Tibial nerve (tissue), 4 donors: Measurements from ENCODE around the gene DNAJB2. TPM values are rescaled to one million over a fixed set of nuclear protein-coding genes. Genes with fewer than 3 reads are reported as not detected.

Experiments
- DNase-seq, 2 donors: peaks; one replicate each; pipeline ENCODE4 v3.0.0-alpha.2; 2019; ENCODE audit warnings: low spot score in 2 of 2
- H3K27ac ChIP-seq, 4 donors: fragments of 200-600 bp; sonication (generic) in 3 of 4; one replicate each; pipeline ENCODE4 v1.5.1; 2017 to 2019; ENCODE audit warnings: mild to moderate bottlenecking in 1 of 4
- H3K27me3 ChIP-seq, 2 donors: fragments of 200-600 bp; sonication (generic) in 1 of 2; one replicate each; pipeline versions ENCODE4 v1.5.1 to v1.6.0; 2017 to 2019
- H3K36me3 ChIP-seq, 3 donors: fragments of 200-600 bp; sonication (generic); one replicate each; pipeline ENCODE4 v1.5.1; 2018 to 2019
- H3K4me1 ChIP-seq, 4 donors: fragments of 200-600 bp; sonication (generic) in 3 of 4; one replicate each; pipeline ENCODE4 v1.5.1; 2017 to 2019
- H3K4me3 ChIP-seq, 4 donors: fragments of 200-600 bp; sonication (generic) in 3 of 4; one replicate each; pipeline ENCODE4 v1.5.1; 2017 to 2019; ENCODE audit warnings: mild to moderate bottlenecking in 1 of 4, moderate library complexity in 1 of 4
- H3K9me3 ChIP-seq, 4 donors: fragments of 200-600 bp; sonication (generic) in 3 of 4; one replicate each; pipeline ENCODE4 v1.5.1; 2017 to 2019
- EP300 ChIP-seq, 2 donors: sonication (generic); formaldehyde crosslinking; IDR thresholded peaks; one replicate each; pipeline ENCODE4 v1.6.1; 2017; ENCODE audit warnings: antibody characterized with exemption in 2 of 2, mild to moderate bottlenecking in 1 of 2
- POLR2A ChIP-seq, 2 donors: fragments of 450-650 bp; IDR thresholded peaks; one replicate each; pipeline ENCODE4 v1.6.1; 2017; ENCODE audit warnings: antibody characterized with exemption in 2 of 2, mild to moderate bottlenecking in 2 of 2, moderate library complexity in 2 of 2
- WGBS, 2 donors: methylation state at CpG; one replicate each; pipeline ENCODE4 v1.1.5; 2018; 5-methylcytosine and 5-hydroxymethylcytosine counted together
- total RNA-seq, 4 donors: library from RNA; depleted of rRNA; stranded (reverse); fragments of >200 nt; gene quantifications; one replicate each; pipeline ENCODE4 v1.1.0, GENCODE V29; 2016
- TF ChIP-seq, protein P1 (sequence below), 5 experiments: fragments of 200-600 bp in 3 of 5; fragments of 450-650 bp in 2 of 5; sonication (generic) in 3 of 5; IDR thresholded peaks; one replicate each; pipeline ENCODE4 v1.5.1; 2016 to 2019; ENCODE audit warnings: antibody characterized with exemption in 5 of 5, mild to moderate bottlenecking in 3 of 5, moderate library complexity in 2 of 5

DNAJB2 gene
- total RNA-seq, 4 donors from 2014 or later, result 95.7 to 106 (median 102) TPM

- H3K27ac ChIP-seq, result peak overlapping the region; percentile 66 to 100 (median 100)
- H3K9me3 ChIP-seq, result no peaks in the 10 kb centered on the region
- H3K36me3 ChIP-seq, result peaks cover 0 to 53% (median 6%) of the 10 kb centered on the region in 3 donors
- peaks cover 0 to 89% (median 47%) of the 10 kb centered on the region in 4 donors for H3K4me1 ChIP-seq
- no peaks in the 10 kb centered on the region for H3K27me3 ChIP-seq
- WGBS, 2 donors, result 51 to 60% methylated on average over 5 of the region's 5 CpGs
- no peak overlapping the region for H3K4me3 ChIP-seq
- no peak for DNase-seq
- TF ChIP-seq, protein P1, sequence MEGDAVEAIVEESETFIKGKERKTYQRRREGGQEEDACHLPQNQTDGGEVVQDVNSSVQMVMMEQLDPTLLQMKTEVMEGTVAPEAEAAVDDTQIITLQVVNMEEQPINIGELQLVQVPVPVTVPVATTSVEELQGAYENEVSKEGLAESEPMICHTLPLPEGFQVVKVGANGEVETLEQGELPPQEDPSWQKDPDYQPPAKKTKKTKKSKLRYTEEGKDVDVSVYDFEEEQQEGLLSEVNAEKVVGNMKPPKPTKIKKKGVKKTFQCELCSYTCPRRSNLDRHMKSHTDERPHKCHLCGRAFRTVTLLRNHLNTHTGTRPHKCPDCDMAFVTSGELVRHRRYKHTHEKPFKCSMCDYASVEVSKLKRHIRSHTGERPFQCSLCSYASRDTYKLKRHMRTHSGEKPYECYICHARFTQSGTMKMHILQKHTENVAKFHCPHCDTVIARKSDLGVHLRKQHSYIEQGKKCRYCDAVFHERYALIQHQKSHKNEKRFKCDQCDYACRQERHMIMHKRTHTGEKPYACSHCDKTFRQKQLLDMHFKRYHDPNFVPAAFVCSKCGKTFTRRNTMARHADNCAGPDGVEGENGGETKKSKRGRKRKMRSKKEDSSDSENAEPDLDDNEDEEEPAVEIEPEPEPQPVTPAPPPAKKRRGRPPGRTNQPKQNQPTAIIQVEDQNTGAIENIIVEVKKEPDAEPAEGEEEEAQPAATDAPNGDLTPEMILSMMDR (IDR thresholded peaks at IDR 0.05), result no peak
- TF ChIP-seq POLR2A (IDR thresholded peaks at IDR 0.05) (peak in 1 of 2 donors; percentile 17), EP300 (IDR thresholded peaks at IDR 0.05) (peak in 1 of 2 donors; percentile 46)
Observed at GRCh38 chr2:219282375-219282774, 3.2 kb downstream of the DNAJB2 start.

GRCh38 chr2:219282943-219283581 lies 3.9 kb downstream of the DNAJB2 start:
- Histone ChIP-seq H3K9me3 (no peaks in the 10 kb centered on the region), H3K27me3 (no peaks in the 10 kb centered on the region), H3K27ac (peak overlapping the region; percentile 53 to 100 (median 100)), H3K4me3 (no peak overlapping the region), H3K36me3 (peaks cover 0 to 53% (median 6%) of the 10 kb centered on the region in 3 donors), H3K4me1 (peaks cover 0 to 89% (median 51%) of the 10 kb centered on the region in 4 donors)
- WGBS, 2 donors, result 64 to 71% methylated on average over 17 of the region's 17 CpGs
- TF ChIP-seq, protein P1 (IDR thresholded peaks at IDR 0.05), result no peak
- TF ChIP-seq POLR2A (IDR thresholded peaks at IDR 0.05) (no peak), EP300 (IDR thresholded peaks at IDR 0.05) (no peak)
- no peak for DNase-seq

- no peak overlapping the region for H3K4me3 ChIP-seq
- no peak for TF ChIP-seq POLR2A (IDR thresholded peaks at IDR 0.05)
- TF ChIP-seq, protein P1 (IDR thresholded peaks at IDR 0.05), result no peak
- no peak for TF ChIP-seq EP300 (IDR thresholded peaks at IDR 0.05)
- DNase-seq, result no peak
- H3K27me3 ChIP-seq, result no peaks in the 10 kb centered on the region
- H3K4me1 ChIP-seq, result peaks cover 0 to 97% (median 51%) of the 10 kb centered on the region in 4 donors
- peaks cover 0 to 53% (median 6%) of the 10 kb centered on the region in 3 donors for H3K36me3 ChIP-seq
- H3K9me3 ChIP-seq, result no peaks in the 10 kb centered on the region
- peak overlapping the region; percentile 76 to 100 (median 100) for H3K27ac ChIP-seq
- WGBS, 2 donors, result 80 to 85% methylated on average over 12 to 15 of the region's 16 CpGs
Observed at GRCh38 chr2:219284501-219285372, 5.6 kb downstream of the DNAJB2 start.

GRCh38 chr2:219285373-219285735 lies 6.2 kb downstream of the DNAJB2 start:
- peaks cover 0 to 53% (median 6%) of the 10 kb centered on the region in 3 donors for H3K36me3 ChIP-seq

More at GRCh38 chr2:219285373-219285735, 6.2 kb downstream of the DNAJB2 start:
- Histone ChIP-seq H3K27me3 (no peaks in the 10 kb centered on the region), H3K9me3 (no peaks in the 10 kb centered on the region), H3K4me3 (no peak overlapping the region), H3K27ac (peak overlapping the region; percentile 76 to 100 (median 100)), H3K4me1 (peaks cover 0 to 97% (median 50%) of the 10 kb centered on the region in 4 donors)
- WGBS, 2 donors, result 64% methylated on average over 11 to 12 of the region's 12 CpGs
- TF ChIP-seq, protein P1 (IDR thresholded peaks at IDR 0.05), result no peak
- no peak for TF ChIP-seq POLR2A (IDR thresholded peaks at IDR 0.05)
- no peak for TF ChIP-seq EP300 (IDR thresholded peaks at IDR 0.05)
- no peak for DNase-seq
